HG02763 (cell line): ENCODE data around the gene BLOC1S6.
A peak's percentile ranks its signal among the peaks of the same experiment; 100 is the strongest.
"Not testable (repeated sequence)": the region's sequence is repeated elsewhere in the genome, so short reads cannot be mapped to it uniquely, and the experiment has no call there.

ENCODE experiments used
- ATAC-seq: cut with Tn5 transposase; IDR thresholded peaks from one replicate; pipeline ENCODE4 v1.9.1; 2021; ENCODE audit warnings: mild to moderate bottlenecking, moderate library complexity; ENCODE audit not compliant: unreplicated experiment

The BLOC1S6 gene

DNA sequence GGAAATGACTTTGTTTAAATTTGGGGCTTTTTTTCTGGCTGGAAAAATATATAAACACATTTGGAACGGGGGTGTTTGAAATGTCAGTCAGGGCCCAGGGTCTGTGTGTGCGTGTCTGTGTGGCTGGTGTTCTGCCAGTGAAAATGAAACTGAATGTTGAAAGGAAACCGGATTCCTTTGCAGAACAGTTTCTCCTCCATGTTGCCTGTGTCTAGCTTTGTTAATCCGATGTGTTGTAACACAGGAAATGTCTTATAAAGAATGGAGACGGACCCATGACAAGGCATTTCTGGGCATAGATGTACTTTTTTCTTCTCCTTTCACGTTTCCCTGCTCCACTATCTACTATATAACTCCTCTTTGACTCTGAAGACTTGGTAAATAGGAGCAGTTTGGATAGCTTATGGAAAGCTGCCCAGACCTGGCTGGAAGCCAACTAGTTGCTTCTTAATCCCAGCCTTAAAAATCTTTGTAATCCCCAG lies 50.4 kb downstream of the BLOC1S6 start:
- peak; percentile 45 for ATAC-seq

DNA sequence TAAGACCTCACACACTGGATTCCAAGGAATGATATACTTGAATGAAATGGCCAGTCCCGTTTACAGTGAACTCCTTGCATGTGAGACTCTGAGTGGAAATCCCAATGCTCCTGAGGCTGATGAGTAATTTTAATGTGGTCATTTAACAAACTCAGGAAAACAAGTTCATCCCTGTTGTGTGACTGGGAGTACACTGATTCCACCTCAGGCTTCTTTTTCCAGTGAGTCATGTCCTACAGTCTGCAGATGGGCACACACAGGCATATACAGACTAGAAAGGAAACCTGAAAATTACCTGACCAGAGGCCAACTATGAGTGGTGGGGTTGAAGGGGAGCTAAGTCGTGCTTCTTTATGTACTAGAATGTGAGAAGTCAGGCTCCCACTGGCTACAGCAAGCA lies 53.4 kb downstream of the BLOC1S6 start:
- ATAC-seq, result no peak

DNA sequence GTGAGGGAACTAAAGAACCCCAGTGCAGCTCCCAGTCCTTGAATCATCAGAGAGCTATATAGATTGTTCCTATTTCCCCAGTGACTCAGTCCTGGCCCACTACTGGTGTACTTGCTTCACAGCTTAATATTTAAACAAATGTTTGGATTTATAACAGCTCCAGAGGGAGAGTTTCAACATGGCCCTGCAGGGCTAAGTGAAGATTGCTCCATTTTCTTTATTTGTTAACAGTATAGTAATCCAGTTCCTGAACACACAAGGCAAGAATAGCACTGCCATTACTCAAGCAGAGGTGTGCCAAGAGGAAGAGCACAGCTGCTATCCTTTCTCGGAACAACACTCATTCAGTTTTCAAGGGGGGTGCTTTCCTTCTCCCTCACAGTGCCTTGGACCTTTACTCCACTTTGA lies 54.2 kb downstream of the BLOC1S6 start:
- ATAC-seq, result no peak

DNA sequence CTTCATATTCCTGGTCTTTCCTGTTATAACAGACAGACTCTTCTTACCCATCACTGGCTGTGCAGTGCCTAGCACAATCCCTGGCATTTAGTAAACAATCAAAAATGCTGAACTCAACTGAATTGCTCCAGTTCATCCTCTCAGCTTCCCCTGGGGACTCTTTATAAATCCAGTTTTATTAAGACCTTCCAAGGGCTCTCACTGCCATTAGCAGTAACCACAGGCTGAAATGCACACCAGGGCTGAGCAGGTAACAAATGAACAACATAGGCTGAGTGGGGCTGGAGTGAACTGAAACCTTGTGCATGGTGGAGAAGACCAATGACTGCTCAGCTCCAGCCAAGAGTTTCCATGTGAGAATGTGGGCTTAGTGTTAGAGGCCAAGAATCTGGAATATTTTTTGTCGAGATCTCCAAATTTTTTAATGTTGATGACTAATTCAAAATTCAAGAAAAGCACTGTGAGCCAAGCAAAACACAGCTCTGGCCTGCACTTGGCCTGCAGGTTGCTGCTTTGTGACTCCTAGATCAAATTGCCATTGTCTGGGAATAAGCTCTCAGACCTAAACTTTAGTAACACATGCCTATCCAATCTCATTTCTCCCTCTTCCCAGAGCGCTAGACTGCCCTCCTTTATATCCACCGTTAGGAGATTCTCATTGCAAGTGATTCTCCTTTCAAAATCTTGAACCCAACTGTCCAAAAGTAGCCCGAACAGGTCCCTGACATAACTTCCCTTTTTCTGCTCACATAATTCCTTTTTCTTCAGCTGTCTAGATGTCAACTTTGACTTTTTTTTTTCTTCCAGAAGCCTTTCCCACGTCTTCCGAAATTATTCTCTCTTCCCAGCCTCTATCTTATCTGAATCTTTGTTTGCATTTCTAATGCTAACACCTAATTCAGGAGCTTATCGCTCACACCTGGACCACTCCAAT lies 55.1 kb downstream of the BLOC1S6 start:
- no peak for ATAC-seq

GRCh38 chr15:45644437-45644836 lies 57.3 kb downstream of the BLOC1S6 start:
- ATAC-seq, result no peak

- no peak for ATAC-seq
Measured at GRCh38 chr15:45645026-45645980, 58.1 kb downstream of the BLOC1S6 start.

DNA sequence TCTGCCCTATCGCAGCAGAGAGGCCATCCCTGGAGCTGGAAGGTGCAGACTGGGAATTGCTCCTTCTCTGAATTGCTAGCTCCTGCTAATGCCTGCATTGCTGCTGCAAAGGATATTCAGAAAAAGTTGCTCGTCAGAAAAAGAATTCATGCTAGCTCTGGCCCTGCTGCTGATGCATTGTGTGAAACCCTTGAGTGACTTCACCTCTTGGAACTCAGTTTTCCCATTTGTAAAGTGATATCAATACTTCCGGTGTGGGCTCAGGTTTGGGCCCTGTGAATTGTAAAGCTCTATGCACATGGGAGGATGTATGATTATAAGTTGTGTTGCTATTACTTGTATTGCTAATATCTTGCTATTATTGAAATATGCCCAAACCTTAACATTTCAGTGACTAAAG lies 59.0 kb downstream of the BLOC1S6 start:
- ATAC-seq, result no peak

GRCh38 chr15:45647828-45648227 lies 60.6 kb downstream of the BLOC1S6 start:
- no peak for ATAC-seq

GRCh38 chr15:45648521-45649200 lies 61.5 kb downstream of the BLOC1S6 start:
- no peak for ATAC-seq

- ATAC-seq, result not testable (repeated sequence)
Measured at GRCh38 chr15:45650007-45650406, 62.8 kb downstream of the BLOC1S6 start.

GRCh38 chr15:45650889-45651525 lies 63.8 kb downstream of the BLOC1S6 start:
- ATAC-seq, result no peak

GRCh38 chr15:45653702-45654424 lies 66.7 kb downstream of the BLOC1S6 start:
- ATAC-seq, result no peak

- no peak for ATAC-seq
Measured at GRCh38 chr15:45654749-45655148, 67.6 kb downstream of the BLOC1S6 start.

GRCh38 chr15:45657254-45657653 lies 70.1 kb downstream of the BLOC1S6 start:
- ATAC-seq, result no peak

DNA sequence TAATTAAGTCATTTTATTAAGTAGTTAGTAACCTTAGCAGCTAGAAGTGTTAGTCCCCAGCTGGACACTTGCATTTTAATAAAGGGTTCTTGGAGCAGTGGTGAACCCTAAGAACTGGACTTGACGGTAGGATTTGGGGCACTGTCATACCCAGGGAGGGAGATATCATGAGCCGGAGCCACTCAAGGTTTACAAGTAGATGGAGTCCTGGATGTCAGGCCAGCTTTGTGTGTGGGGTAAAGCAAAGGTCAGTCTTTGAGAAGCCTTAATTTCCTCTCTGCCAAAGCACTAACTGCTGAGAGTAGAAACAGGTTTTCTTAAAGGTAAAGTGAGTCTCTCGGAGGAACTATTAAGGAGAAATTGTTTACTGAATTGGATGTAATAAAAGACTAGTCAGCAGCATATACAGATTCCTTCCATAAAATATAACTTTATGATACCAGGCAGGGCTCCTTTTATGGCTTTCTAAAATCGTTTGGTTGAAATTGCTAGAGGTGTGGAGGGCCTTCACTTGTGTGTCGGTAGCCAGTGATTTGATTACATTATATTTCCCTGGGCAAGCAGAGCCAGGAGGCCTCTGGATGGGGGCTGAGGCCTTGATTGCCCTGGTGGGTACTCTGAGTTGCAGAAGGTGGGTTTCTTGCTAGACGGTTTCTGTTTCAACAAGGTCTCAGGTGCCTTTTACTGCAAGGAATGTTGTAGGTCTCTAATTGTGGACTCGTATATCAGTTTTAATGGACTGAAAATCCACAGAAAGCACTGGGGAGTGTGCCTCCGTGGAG lies 70.8 kb downstream of the BLOC1S6 start:
- no peak for ATAC-seq
